Neural cell (in vitro differentiated cells): ENCODE measurements around the gene FBLL1. TPM values are rescaled to one million over a fixed set of nuclear protein-coding genes. Genes with fewer than 3 reads are reported as not detected.

ENCODE experiments used
- H2AFZ ChIP-seq: fragments of 200-600, 300-800 bp; sonication (generic), shearing (Covaris generic); 2 replicates; pipeline ENCODE4 v1.6.0; 2014; ENCODE audit warnings: low read depth, mild to moderate bottlenecking, antibody characterized with exemption, low read length, moderate library complexity
- H3F3A ChIP-seq: fragments of 200-600 bp; shearing (Covaris generic); 2 replicates; pipeline ENCODE4 v1.6.1; 2016; ENCODE audit warnings: mild to moderate bottlenecking, moderate library complexity, mixed read lengths, antibody characterized with exemption, low read length; ENCODE audit not compliant: insufficient read depth, poor library complexity, severe bottlenecking
- H3K27ac ChIP-seq: fragments of 200-600, 300-800 bp; sonication (generic), shearing (Covaris generic); 2 replicates; pipeline ENCODE4 v1.5.1; 2014; ENCODE audit warnings: mild to moderate bottlenecking, low read length, moderate library complexity
- H3K27me3 ChIP-seq: fragments of 300-800, 200-600 bp; sonication (generic), shearing (Covaris generic); 2 replicates; pipeline ENCODE4 v1.6.0; 2014; ENCODE audit warnings: mild to moderate bottlenecking, low read depth, low read length, moderate library complexity; ENCODE audit not compliant: insufficient read depth
- H3K36me3 ChIP-seq: fragments of 300-800, 200-600 bp; sonication (generic), shearing (Covaris generic); 2 replicates; pipeline ENCODE4 v1.5.1; 2014; ENCODE audit warnings: mild to moderate bottlenecking, antibody characterized with exemption, low read length, moderate library complexity; ENCODE audit not compliant: insufficient read depth
- H3K4me2 ChIP-seq: fragments of 300-800, 200-600 bp; sonication (generic), shearing (Covaris generic); 2 replicates; pipeline ENCODE4 v1.6.0; 2014; ENCODE audit warnings: mild to moderate bottlenecking, low read length
- H3K4me3 ChIP-seq: fragments of 300-800, 200-600 bp; sonication (generic), shearing (Covaris generic); 2 replicates; pipeline ENCODE4 v1.5.1; 2014; ENCODE audit warnings: mild to moderate bottlenecking, low read length, moderate library complexity
- H3K79me2 ChIP-seq: fragments of 200-600 bp; shearing (Covaris generic); replicated peaks from 2 replicates; pipeline ENCODE4 v1.6.0; 2014; ENCODE audit warnings: mild to moderate bottlenecking, low read length, moderate library complexity; ENCODE audit not compliant: insufficient read depth
- H3K9ac ChIP-seq: fragments of 300-800, 200-600 bp; sonication (generic), shearing (Covaris generic); 2 replicates; pipeline ENCODE4 v1.6.1; 2016; ENCODE audit warnings: mild to moderate bottlenecking, low read length, mixed read lengths
- H3K9me2 ChIP-seq: fragments of 200-600 bp; shearing (Covaris generic); 2 replicates; pipeline ENCODE4 v1.6.1; 2016; ENCODE audit warnings: mild to moderate bottlenecking, low read length, mixed read lengths; ENCODE audit not compliant: insufficient read depth
- H3K9me3 ChIP-seq: fragments of 200-600, 300-800 bp; sonication (generic), shearing (Covaris generic); 2 replicates; pipeline ENCODE4 v1.6.1; 2016; ENCODE audit warnings: mild to moderate bottlenecking, mixed run types, low read length, moderate library complexity, mixed read lengths
- H4K20me1 ChIP-seq: fragments of 200-600 bp; shearing (Covaris generic); 2 replicates; pipeline ENCODE4 v1.6.1; 2016; ENCODE audit warnings: mild to moderate bottlenecking, mixed run types; ENCODE audit not compliant: insufficient read depth
- EP300 ChIP-seq: fragments of 450-650 bp; conservative IDR thresholded peaks from 2 replicates; pipeline ENCODE4 v1.6.1; 2014; ENCODE audit warnings: antibody characterized with exemption, mild to moderate bottlenecking, moderate library complexity; ENCODE audit not compliant: poor library complexity, severe bottlenecking
- MXI1 ChIP-seq: fragments of 450-650 bp; conservative IDR thresholded peaks from 2 replicates; pipeline ENCODE4 v1.6.1; 2014; ENCODE audit warnings: antibody characterized with exemption, mild to moderate bottlenecking; ENCODE audit not compliant: poor library complexity, severe bottlenecking
- POLR2AphosphoS5 ChIP-seq: IDR thresholded peaks from 2 replicates; pipeline ENCODE4 v1.6.1; 2012
- RAD21 ChIP-seq: fragments of 450-650 bp; conservative IDR thresholded peaks from 2 replicates; pipeline ENCODE4 v1.6.1; 2014; ENCODE audit warnings: antibody characterized with exemption, mild to moderate bottlenecking, moderate library complexity
- SMC3 ChIP-seq: fragments of 450-650 bp; conservative IDR thresholded peaks from 2 replicates; pipeline ENCODE4 v1.6.1; 2014; ENCODE audit warnings: antibody characterized with exemption, mild to moderate bottlenecking, moderate library complexity; ENCODE audit not compliant: poor library complexity
- TAF1 ChIP-seq: IDR thresholded peaks from 2 replicates; pipeline ENCODE4 v1.6.1; 2012; ENCODE audit warnings: low read depth
- polyA plus RNA-seq: library from polyadenylated mRNA; depleted of rRNA; stranded (reverse); fragments of >200 nt; gene quantifications from 2 replicates; pipeline ENCODE4 v1.2.3, GENCODE V29; 2014
- TF ChIP-seq, protein P1 (sequence below): fragments of 450-650 bp; IDR thresholded peaks from 2 replicates; pipeline ENCODE4 v1.5.1; 2014; ENCODE audit warnings: antibody characterized with exemption, mild to moderate bottlenecking, moderate library complexity; ENCODE audit not compliant: poor library complexity, severe bottlenecking
- TF ChIP-seq, protein P2 (sequence below): IDR thresholded peaks from 2 replicates; pipeline ENCODE4 v1.6.1; 2012; ENCODE audit warnings: borderline replicate concordance

The FBLL1 gene
- polyA plus RNA-seq, 1 donor from 2014 or later, result 63.7 TPM

DNA sequence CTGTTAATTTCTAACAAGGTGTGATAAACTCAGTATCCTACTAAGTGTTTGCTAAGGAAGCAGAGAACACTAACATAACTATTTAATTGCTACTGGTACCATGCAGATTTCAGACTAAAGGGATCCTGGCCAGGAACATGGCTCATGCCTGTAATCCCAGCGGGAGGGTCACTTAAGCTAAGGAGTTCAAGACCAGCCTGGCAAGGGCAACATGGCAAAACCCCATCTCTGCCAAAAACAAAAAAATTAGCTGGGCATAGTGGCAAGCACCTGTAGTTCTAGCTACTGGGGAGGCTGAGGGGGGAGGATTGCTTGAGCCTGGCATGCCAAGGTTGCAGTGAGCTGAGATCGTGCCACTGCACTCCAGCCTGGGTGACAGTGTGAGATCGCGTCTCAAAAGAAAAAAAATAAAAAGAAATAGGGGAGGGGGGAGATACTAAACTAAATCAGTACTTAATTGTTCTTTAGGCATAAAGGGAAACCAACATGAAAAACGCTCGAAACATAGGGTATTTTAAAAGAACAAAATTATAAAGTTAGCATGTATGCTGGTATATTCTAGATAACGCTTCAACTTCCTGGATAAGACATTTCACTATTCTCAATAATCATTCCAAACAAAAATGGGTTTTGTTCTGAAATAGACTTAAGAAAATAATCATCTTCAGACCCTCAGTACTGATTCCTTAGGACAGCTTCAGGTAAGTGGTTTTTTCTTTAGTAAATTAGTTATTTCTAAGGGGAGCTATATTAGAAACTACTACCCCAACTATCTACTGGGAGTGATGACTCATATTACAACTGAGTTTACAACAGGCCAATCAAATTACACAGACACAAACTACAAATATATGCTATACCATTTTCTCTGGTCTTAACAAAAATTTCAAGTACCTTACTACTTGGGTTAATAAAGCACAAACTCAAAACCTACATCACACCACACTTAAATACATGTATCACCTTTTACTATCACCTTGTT is 46.6 kb downstream of the FBLL1 start:
- H3F3A ChIP-seq, result peaks cover 4% of the 10 kb centered on the region
- peak overlapping the region; percentile 8 for H3K4me2 ChIP-seq
- no peak overlapping the region for H2AFZ ChIP-seq
- no peaks in the 10 kb centered on the region for H3K27me3 ChIP-seq
- no peaks in the 10 kb centered on the region for H3K36me3 ChIP-seq
- H3K9me2 ChIP-seq, result no peaks in the 10 kb centered on the region
- TF ChIP-seq TAF1, result no peak
- no peak for TF ChIP-seq SMC3
- TF ChIP-seq POLR2AphosphoS5, result no peak
- H3K4me3 ChIP-seq, result peak overlapping the region; percentile 52
- no peak overlapping the region for H3K27ac ChIP-seq
- peaks cover 12% of the 10 kb centered on the region for H4K20me1 ChIP-seq
- H3K9me3 ChIP-seq, result no peaks in the 10 kb centered on the region
- no peak overlapping the region for H3K9ac ChIP-seq
- H3K79me2 ChIP-seq, result peaks cover 76% of the 10 kb centered on the region

DNA sequence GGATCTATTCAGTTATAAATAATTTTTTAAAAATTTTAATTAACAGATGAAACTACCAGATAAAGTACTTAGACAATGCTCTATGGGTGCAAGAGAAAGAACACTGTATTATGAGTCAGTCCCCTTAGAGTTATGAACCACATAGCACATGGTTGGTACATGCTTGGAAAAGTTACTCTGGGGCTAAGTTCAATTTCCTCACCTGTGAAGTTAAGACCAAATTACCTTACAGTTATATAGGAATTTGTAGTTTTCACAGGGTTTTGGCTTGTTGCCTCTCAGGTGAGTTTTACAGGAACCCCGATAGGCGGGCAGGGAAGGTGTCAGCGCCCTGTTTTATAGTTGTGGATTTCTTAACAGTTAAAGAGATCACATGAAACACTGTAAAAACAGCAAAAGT is 48.9 kb downstream of the FBLL1 start:
- H3K36me3 ChIP-seq, result no peaks in the 10 kb centered on the region
- H4K20me1 ChIP-seq, result peaks cover 12% of the 10 kb centered on the region
- peak overlapping the region; percentile 90 for H3K27ac ChIP-seq
- peak overlapping the region; percentile 97 for H3K4me3 ChIP-seq
- no peaks in the 10 kb centered on the region for H3K27me3 ChIP-seq
- no peaks in the 10 kb centered on the region for H3K9me2 ChIP-seq
- peak overlapping the region; percentile 97 for H3K9ac ChIP-seq
- peaks cover 54% of the 10 kb centered on the region for H3K79me2 ChIP-seq
- no peak overlapping the region for H2AFZ ChIP-seq
- no peaks in the 10 kb centered on the region for H3K9me3 ChIP-seq
- H3F3A ChIP-seq, result peaks cover 4% of the 10 kb centered on the region
- TF ChIP-seq MXI1 (peak; percentile 62), EP300 (no peak)
- peak overlapping the region; percentile 67 for H3K4me2 ChIP-seq

DNA sequence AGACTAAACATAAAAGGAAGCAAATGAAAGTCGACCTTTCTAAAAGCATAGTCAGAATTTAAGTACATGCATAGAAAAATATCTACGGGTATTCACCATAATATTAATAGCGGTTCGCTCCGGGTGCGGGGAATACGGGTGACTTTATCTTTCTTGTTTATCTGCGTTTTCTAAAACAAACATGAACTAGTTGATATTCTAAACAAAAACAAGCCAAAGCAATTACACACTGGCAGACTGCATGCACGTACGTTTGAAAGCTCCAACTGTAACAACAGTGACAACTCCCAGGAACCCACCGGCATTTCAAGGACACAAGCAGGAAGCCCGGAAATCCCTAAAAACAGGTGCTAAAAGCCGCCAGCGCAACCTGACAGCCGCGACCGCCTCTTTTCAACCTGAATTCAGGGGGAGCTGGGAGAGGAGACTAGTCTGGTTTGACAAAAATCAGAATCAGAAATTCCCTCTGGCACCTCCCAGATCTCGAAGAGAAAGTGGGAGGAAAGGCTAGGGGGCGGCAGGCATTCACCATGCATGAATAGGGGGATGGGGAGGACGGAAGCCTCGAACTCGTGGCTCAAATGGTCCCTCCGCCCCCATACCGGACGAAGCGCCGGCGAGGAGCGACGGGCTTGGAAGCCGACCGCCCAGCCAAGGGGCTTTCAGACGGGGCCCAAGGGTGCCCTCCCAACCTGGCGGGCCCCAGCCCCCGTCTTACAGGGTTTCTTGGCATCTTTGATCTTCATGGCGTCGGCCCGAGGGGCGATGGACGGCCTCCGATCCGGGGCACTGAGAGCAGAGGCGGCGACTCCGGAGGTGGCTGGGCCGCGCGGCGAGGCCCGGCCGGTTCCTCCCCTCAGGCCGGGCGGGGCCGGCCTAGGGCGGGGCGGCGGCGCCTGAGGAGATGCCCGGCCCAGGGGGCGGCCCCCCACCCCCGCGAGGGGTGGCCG is 49.7 kb downstream of the FBLL1 start, which contains the start of gene PANK3:
Gene PANK3, minus strand, starts transcription at position 831 of the 950 bp plus-strand sequence. Its CDS starts 85 bp downstream, at position 746.
- Histone ChIP-seq H3F3A (peaks cover 4% of the 10 kb centered on the region), H4K20me1 (peaks cover 12% of the 10 kb centered on the region), H3K9me2 (no peaks in the 10 kb centered on the region), H2AFZ (peak within 1 kb of the TSS; percentile 54), H3K9ac (peak within 1 kb of the TSS; percentile 97), H3K79me2 (peaks cover 49% of the 10 kb centered on the region), H3K4me3 (peak within 1 kb of the TSS; percentile 97), H3K9me3 (no peaks in the 10 kb centered on the region), H3K36me3 (no peaks in the 10 kb centered on the region), H3K27me3 (no peaks in the 10 kb centered on the region), H3K27ac (peak within 1 kb of the TSS; percentile 97), H3K4me2 (peak within 1 kb of the TSS; percentile 67)
- TF ChIP-seq EP300, result no peak
- peak; percentile 18 for TF ChIP-seq RAD21
- TF ChIP-seq, protein P1, sequence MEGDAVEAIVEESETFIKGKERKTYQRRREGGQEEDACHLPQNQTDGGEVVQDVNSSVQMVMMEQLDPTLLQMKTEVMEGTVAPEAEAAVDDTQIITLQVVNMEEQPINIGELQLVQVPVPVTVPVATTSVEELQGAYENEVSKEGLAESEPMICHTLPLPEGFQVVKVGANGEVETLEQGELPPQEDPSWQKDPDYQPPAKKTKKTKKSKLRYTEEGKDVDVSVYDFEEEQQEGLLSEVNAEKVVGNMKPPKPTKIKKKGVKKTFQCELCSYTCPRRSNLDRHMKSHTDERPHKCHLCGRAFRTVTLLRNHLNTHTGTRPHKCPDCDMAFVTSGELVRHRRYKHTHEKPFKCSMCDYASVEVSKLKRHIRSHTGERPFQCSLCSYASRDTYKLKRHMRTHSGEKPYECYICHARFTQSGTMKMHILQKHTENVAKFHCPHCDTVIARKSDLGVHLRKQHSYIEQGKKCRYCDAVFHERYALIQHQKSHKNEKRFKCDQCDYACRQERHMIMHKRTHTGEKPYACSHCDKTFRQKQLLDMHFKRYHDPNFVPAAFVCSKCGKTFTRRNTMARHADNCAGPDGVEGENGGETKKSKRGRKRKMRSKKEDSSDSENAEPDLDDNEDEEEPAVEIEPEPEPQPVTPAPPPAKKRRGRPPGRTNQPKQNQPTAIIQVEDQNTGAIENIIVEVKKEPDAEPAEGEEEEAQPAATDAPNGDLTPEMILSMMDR, result peak; percentile 29
- peak; percentile 49 for TF ChIP-seq MXI1
- TF ChIP-seq, protein P2, sequence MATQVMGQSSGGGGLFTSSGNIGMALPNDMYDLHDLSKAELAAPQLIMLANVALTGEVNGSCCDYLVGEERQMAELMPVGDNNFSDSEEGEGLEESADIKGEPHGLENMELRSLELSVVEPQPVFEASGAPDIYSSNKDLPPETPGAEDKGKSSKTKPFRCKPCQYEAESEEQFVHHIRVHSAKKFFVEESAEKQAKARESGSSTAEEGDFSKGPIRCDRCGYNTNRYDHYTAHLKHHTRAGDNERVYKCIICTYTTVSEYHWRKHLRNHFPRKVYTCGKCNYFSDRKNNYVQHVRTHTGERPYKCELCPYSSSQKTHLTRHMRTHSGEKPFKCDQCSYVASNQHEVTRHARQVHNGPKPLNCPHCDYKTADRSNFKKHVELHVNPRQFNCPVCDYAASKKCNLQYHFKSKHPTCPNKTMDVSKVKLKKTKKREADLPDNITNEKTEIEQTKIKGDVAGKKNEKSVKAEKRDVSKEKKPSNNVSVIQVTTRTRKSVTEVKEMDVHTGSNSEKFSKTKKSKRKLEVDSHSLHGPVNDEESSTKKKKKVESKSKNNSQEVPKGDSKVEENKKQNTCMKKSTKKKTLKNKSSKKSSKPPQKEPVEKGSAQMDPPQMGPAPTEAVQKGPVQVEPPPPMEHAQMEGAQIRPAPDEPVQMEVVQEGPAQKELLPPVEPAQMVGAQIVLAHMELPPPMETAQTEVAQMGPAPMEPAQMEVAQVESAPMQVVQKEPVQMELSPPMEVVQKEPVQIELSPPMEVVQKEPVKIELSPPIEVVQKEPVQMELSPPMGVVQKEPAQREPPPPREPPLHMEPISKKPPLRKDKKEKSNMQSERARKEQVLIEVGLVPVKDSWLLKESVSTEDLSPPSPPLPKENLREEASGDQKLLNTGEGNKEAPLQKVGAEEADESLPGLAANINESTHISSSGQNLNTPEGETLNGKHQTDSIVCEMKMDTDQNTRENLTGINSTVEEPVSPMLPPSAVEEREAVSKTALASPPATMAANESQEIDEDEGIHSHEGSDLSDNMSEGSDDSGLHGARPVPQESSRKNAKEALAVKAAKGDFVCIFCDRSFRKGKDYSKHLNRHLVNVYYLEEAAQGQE, result no peak
- TF ChIP-seq SMC3, result no peak
- no peak for TF ChIP-seq TAF1
